Body of pancreas (tissue), 4 donors: ENCODE data around the gene RAI1. TPM values are rescaled to one million over a fixed set of nuclear protein-coding genes. Genes with fewer than 3 reads are reported as not detected.

Experiments used
- ATAC-seq: fragments of 150-250 bp; one replicate; pipeline ENCODE4 v1.9.1; 2016
- DNase-seq, 4 donors: peaks; one replicate each; pipeline ENCODE4 v3.0.0-alpha.2; 2019
- H3K27ac ChIP-seq, 4 donors: fragments of 200-600 bp; sonication (generic); 1 replicate in 3 of 4; 2 replicates in 1 of 4; pipeline versions ENCODE4 v1.5.1 to v1.6.1; 2016 to 2019; ENCODE audit warnings: mild to moderate bottlenecking in 1 of 4, mixed read lengths in 1 of 4, moderate library complexity in 1 of 4
- H3K27me3 ChIP-seq, 2 donors: fragments of 200-600 bp; sonication (generic); one replicate each; pipeline ENCODE4 v1.6.0; 2016; ENCODE audit warnings: mild to moderate bottlenecking in 1 of 2
- H3K36me3 ChIP-seq, 2 donors: fragments of 200-600 bp; sonication (generic); replicated peaks in 1 of 2; 2 replicates each; pipeline ENCODE4 v1.5.1; 2016; ENCODE audit warnings: low read depth in 2 of 2; ENCODE audit not compliant: insufficient read depth in 1 of 2
- H3K4me1 ChIP-seq: fragments of 200-600 bp; sonication (generic); one replicate; pipeline ENCODE4 v1.6.0; 2016
- H3K4me3 ChIP-seq, 2 donors: fragments of 200-600 bp; sonication (generic); 1 replicate in 1 of 2; 2 replicates in 1 of 2; pipeline ENCODE4 v1.5.1; 2016 to 2019
- H3K9me3 ChIP-seq, 3 donors: fragments of 200-600 bp; sonication (generic); 1 replicate in 2 of 3; 2 replicates in 1 of 3; pipeline ENCODE4 v1.5.1; 2016
- CTCF ChIP-seq, 7 experiments: fragments of 450-650 bp in 4 of 7; fragments of 200-600 bp in 3 of 7; sonication (generic) in 3 of 7; IDR thresholded peaks; one replicate each; pipeline ENCODE4 v1.5.1; 2016 to 2019; ENCODE audit warnings: antibody characterized with exemption in 7 of 7
- POLR2A ChIP-seq, 3 donors: fragments of 450-650 bp; IDR thresholded peaks; one replicate each; pipeline ENCODE4 v1.6.1; 2016; ENCODE audit warnings: antibody characterized with exemption in 3 of 3, mild to moderate bottlenecking in 2 of 3
- WGBS, 2 donors: methylation state at CpG; one replicate each; pipeline ENCODE4 v1.1.5; 2017; 5-methylcytosine and 5-hydroxymethylcytosine counted together
- intact Hi-C: fragments of 100-400 bp; cut with DNase I; formaldehyde crosslinking; loops from one replicate; pipeline ENCODE4 v1.15.1; 2023
- total RNA-seq, 2 donors: library from RNA; depleted of rRNA; stranded (reverse); fragments of >200 nt; gene quantifications; one replicate each; pipeline ENCODE4 v1.1.0, GENCODE V29; 2016

Gene RAI1
- total RNA-seq, 2 donors from 2014 or later, result 16.3 to 41.5 TPM

- H3K36me3 ChIP-seq, result no peaks in the 10 kb centered on the region
- no peaks in the 10 kb centered on the region for H3K9me3 ChIP-seq
- intact Hi-C loops, result no loop called here
- no peak overlapping the region for H3K4me3 ChIP-seq
- H3K27me3 ChIP-seq, result no peaks in the 10 kb centered on the region
- DNase-seq (peak in 2 of 4 donors; percentile 39 to 51), ATAC-seq (peak; percentile 45)
- no peak for TF ChIP-seq CTCF (IDR thresholded peaks at IDR 0.05)
- peaks cover 19% of the 10 kb centered on the region for H3K4me1 ChIP-seq
- WGBS, 2 donors, result 51 to 62% methylated on average over 19 to 38 of the region's 38 CpGs
- peak overlapping the region in 2 of 4 donors; percentile 7 to 49 for H3K27ac ChIP-seq
Measured at GRCh38 chr17:17792551-17793377, 111.5 kb downstream of the RAI1 start.

GRCh38 chr17:17793378-17794214, 112.3 kb downstream of the RAI1 start:
- Histone ChIP-seq H3K9me3 (no peaks in the 10 kb centered on the region), H3K27ac (peak overlapping the region in 2 of 4 donors; percentile 7 to 49), H3K4me3 (no peak overlapping the region), H3K4me1 (peaks cover 17% of the 10 kb centered on the region), H3K27me3 (no peaks in the 10 kb centered on the region), H3K36me3 (no peaks in the 10 kb centered on the region)
- intact Hi-C loops, result no loop called here
- 90 to 94% methylated on average over 12 to 30 of the region's 30 CpGs for WGBS, 2 donors
- DNase-seq (no peak), ATAC-seq (no peak)
- no peak for TF ChIP-seq POLR2A (IDR thresholded peaks at IDR 0.05)
- TF ChIP-seq CTCF (IDR thresholded peaks at IDR 0.05), result no peak

GRCh38 chr17:17794382-17794781, 113.1 kb downstream of the RAI1 start:
- Histone ChIP-seq H3K36me3 (no peaks in the 10 kb centered on the region), H3K9me3 (no peaks in the 10 kb centered on the region), H3K4me1 (peaks cover 17% of the 10 kb centered on the region), H3K4me3 (no peak overlapping the region), H3K27me3 (no peaks in the 10 kb centered on the region), H3K27ac (no peak overlapping the region)
- WGBS, 2 donors, result 88 to 91% methylated on average over 6 to 23 of the region's 31 CpGs
- DNase-seq (no peak), ATAC-seq (no peak)
- TF ChIP-seq CTCF (IDR thresholded peaks at IDR 0.05) (no peak), POLR2A (IDR thresholded peaks at IDR 0.05) (no peak)
- intact Hi-C loops, result no loop called here

GRCh38 chr17:17795296-17795695, 114.0 kb downstream of the RAI1 start:
- Histone ChIP-seq H3K9me3 (no peaks in the 10 kb centered on the region), H3K4me1 (peaks cover 23% of the 10 kb centered on the region), H3K27me3 (no peaks in the 10 kb centered on the region), H3K4me3 (no peak overlapping the region), H3K27ac (no peak overlapping the region), H3K36me3 (no peaks in the 10 kb centered on the region)
- 89 to 93% methylated on average over 10 to 11 of the region's 12 CpGs for WGBS, 2 donors
- intact Hi-C loops, result no loop called here
- DNase-seq (no peak), ATAC-seq (no peak)
- TF ChIP-seq POLR2A (IDR thresholded peaks at IDR 0.05) (no peak), CTCF (IDR thresholded peaks at IDR 0.05) (no peak)
